K562 (cell line): ENCODE results near the gene PHB1. TPM values are rescaled to one million over a fixed set of nuclear protein-coding genes. Genes with fewer than 3 reads are reported as not detected.
A peak's percentile ranks its signal among the peaks of the same experiment; 100 is the strongest.

Experiments used
- FIP1L1 ChIP-seq: fragments of 200-400 bp; formaldehyde crosslinking; IDR thresholded peaks from 2 replicates; pipeline ENCODE4 v1.6.1; 2018; ENCODE audit warnings: mild to moderate bottlenecking, low read depth, low read length; ENCODE audit not compliant: poor library complexity, severe bottlenecking
- GTF3C2 ChIP-seq: IDR thresholded peaks from 3 replicates; pipeline ENCODE4 v1.6.1; 2011; ENCODE audit warnings: borderline replicate concordance, mild to moderate bottlenecking, moderate library complexity; ENCODE audit not compliant: insufficient read length; ENCODE audit errors: extremely low read depth
- KDM4B ChIP-seq, 2 experiments: fragments of 450-650 bp in 1 of 2; sonication (generic) in 1 of 2; IDR thresholded peaks; 2 replicates each; pipeline ENCODE4 v1.6.1; 2016 to 2017; ENCODE audit warnings: borderline replicate concordance in 2 of 2, antibody characterized with exemption in 1 of 2, low read depth in 1 of 2, mild to moderate bottlenecking in 1 of 2
- RNF2 ChIP-seq: sonication (generic); IDR thresholded peaks from 2 replicates; pipeline ENCODE4 v1.6.1; 2016
- TAL1 ChIP-seq: fragments of 450-650 bp; IDR thresholded peaks from 2 replicates; pipeline ENCODE4 v1.6.1; 2016; ENCODE audit warnings: mild to moderate bottlenecking
- YBX1 ChIP-seq: fragments of 450-650 bp; IDR thresholded peaks from 2 replicates; pipeline ENCODE4 v1.7.1; 2016; ENCODE audit warnings: mild to moderate bottlenecking
- ZFX ChIP-seq: sonication (generic); formaldehyde crosslinking; IDR thresholded peaks from 2 replicates; pipeline ENCODE4 v1.8.0; 2022; ENCODE audit warnings: mild to moderate bottlenecking, missing genetic modification reagents, moderate library complexity
- polyA plus RNA-seq, 8 experiments: library from polyadenylated mRNA; depleted of rRNA in 4 of 8; stranded (reverse) in 5 of 8; unstranded in 3 of 8; fragments of >200 nt; fragmentation: Nextera tagmentation in 2 of 8; fragmentation: Illumina TruSeq in 1 of 8; extraction: Ambion mirVana in 2 of 8; extraction: Trizol in 1 of 8; gene quantifications; 2 replicates each; pipeline versions ENCODE4 v1.2.1 to v1.2.3, GENCODE V29; 2011 to 2014; ENCODE audit warnings: inconsistent platforms in 1 of 8, missing spikeins in 1 of 8
- total RNA-seq, 7 experiments: library from RNA; depleted of rRNA in 6 of 7; stranded (reverse); fragments of >200 nt in 6 of 7; fragmentation: Illumina TruSeq in 2 of 7; extraction: Trizol in 2 of 7; gene quantifications; 2 replicates each; pipeline versions ENCODE4 v1.2.1 to v1.2.3, GENCODE V29; 2011 to 2021; ENCODE audit warnings: low replicate concordance in 1 of 7
- TF ChIP-seq, protein P1 (sequence below), 2 experiments: IDR thresholded peaks in 1 of 2; conservative IDR thresholded peaks in 1 of 2; 2 replicates each; pipeline ENCODE4 v1.6.1; 2016; ENCODE audit warnings: low read depth in 2 of 2, mild to moderate bottlenecking in 1 of 2, missing compliant biosample characterization in 1 of 2, missing genetic modification characterization in 1 of 2, moderate library complexity in 1 of 2

The PHB1 gene
- total and polyA plus RNA-seq, 9 of the 15 experiments (the other 6 are each of a cell fraction or from before 2014, with no cell fraction given), result 191 to 818 (median 349) TPM

- TF ChIP-seq GTF3C2, result no peak
- TF ChIP-seq TAL1, result no peak
- no peak for TF ChIP-seq KDM4B (IDR thresholded peaks at IDR 0.05; ENCODE audit: borderline replicate concordance in 2 of 2, low read depth in 1 of 2)
- no peak for TF ChIP-seq YBX1
- TF ChIP-seq RNF2, result peak; percentile 37; the same call in 1 of the 2 replicates
- no peak for TF ChIP-seq FIP1L1
- TF ChIP-seq, protein P1, sequence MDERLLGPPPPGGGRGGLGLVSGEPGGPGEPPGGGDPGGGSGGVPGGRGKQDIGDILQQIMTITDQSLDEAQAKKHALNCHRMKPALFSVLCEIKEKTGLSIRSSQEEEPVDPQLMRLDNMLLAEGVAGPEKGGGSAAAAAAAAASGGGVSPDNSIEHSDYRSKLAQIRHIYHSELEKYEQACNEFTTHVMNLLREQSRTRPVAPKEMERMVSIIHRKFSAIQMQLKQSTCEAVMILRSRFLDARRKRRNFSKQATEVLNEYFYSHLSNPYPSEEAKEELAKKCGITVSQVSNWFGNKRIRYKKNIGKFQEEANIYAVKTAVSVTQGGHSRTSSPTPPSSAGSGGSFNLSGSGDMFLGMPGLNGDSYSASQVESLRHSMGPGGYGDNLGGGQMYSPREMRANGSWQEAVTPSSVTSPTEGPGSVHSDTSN (CRISPR knock-in tag; IDR thresholded peaks at IDR 0.05; ENCODE audit: low read depth), result no peak
- TF ChIP-seq, protein P1 (tag; conservative IDR thresholded peaks at IDR 0.05; ENCODE audit: low read depth), result no peak
- TF ChIP-seq ZFX (CRISPR knock-in tag), result peak; percentile 41; the same call in 1 of the 2 replicates
Measured at GRCh38 chr17:49414622-49415350, at the start of gene PHB1 (continued).
